ENCODE measurements around the gene JAGN1. TPM values are rescaled to one million over a fixed set of nuclear protein-coding genes. Genes with fewer than 3 reads are reported as not detected.
"Not testable (repeated sequence)": the region's sequence is repeated elsewhere in the genome, so short reads cannot be mapped to it uniquely, and the experiment has no call there.

JAGN1 gene
- total RNA-seq, 6 experiments from 2014 or later = 23.9 to 28.7 (median 26.5) TPM

DNA sequence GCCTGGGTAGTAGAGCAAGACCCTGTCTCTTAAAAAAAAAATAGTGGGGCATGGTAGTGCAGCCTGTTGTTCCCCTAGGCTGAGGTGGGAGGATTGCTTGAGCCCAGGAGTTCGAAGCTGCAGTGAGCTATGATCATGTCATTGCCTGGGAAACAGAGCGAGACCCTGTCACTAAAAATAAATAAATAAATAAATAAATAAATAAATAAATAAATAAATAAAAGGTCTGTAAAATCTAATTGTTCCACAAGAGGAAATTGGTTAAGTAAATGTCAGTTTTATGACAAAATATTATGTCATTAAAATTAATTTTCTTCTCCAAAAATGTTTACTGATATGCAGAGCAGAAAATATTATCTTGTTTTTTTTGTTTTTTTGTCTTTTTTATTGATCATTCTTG is 48.6 kb downstream of the JAGN1 start:
- TF ChIP-seq, protein P1, sequence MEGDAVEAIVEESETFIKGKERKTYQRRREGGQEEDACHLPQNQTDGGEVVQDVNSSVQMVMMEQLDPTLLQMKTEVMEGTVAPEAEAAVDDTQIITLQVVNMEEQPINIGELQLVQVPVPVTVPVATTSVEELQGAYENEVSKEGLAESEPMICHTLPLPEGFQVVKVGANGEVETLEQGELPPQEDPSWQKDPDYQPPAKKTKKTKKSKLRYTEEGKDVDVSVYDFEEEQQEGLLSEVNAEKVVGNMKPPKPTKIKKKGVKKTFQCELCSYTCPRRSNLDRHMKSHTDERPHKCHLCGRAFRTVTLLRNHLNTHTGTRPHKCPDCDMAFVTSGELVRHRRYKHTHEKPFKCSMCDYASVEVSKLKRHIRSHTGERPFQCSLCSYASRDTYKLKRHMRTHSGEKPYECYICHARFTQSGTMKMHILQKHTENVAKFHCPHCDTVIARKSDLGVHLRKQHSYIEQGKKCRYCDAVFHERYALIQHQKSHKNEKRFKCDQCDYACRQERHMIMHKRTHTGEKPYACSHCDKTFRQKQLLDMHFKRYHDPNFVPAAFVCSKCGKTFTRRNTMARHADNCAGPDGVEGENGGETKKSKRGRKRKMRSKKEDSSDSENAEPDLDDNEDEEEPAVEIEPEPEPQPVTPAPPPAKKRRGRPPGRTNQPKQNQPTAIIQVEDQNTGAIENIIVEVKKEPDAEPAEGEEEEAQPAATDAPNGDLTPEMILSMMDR (IDR thresholded peaks at IDR 0.05) = no peak
- Mint-ChIP-seq H3K4me3 (no peak overlapping the region), H3K9me3 (no peaks in the 10 kb centered on the region), H3K36me3 (ENCODE audit: low read depth) (peaks cover 4% of the 10 kb centered on the region; the same call in 1 of the 2 replicates), H3K4me1 (ENCODE audit: low read depth) (peaks cover 17% of the 10 kb centered on the region), H3K27me3 (ENCODE audit: insufficient read depth) (no peaks in the 10 kb centered on the region), H3K27ac (no peak overlapping the region)
- no peak for DNase-seq

DNA sequence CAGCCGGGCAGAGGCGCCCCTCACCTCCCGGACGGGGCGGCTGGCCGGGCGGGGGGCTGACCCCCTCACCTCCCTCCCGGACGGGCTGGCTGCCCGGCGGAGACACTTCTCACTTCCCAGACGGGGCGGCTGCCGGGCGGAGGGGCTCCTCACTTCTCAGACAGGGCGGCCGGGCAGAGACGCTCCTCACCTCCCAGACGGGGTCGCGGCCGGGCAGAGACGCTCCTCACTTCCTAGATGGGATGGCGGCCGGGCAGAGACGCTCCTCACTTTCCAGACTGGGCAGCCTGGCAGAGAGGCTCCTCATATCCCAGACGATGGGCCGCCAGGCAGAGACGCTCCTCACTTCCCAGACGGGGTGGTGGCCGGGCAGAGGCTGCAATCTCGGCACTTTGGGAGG is 49.5 kb downstream of the JAGN1 start:
- H3K4me3 Mint-ChIP-seq; H3K27ac Mint-ChIP-seq; DNase-seq; H3K36me3 Mint-ChIP-seq (ENCODE audit: low read depth); H3K9me3 Mint-ChIP-seq; H3K4me1 Mint-ChIP-seq (ENCODE audit: low read depth); H3K27me3 Mint-ChIP-seq (ENCODE audit: insufficient read depth): not testable (repeated sequence)

DNA sequence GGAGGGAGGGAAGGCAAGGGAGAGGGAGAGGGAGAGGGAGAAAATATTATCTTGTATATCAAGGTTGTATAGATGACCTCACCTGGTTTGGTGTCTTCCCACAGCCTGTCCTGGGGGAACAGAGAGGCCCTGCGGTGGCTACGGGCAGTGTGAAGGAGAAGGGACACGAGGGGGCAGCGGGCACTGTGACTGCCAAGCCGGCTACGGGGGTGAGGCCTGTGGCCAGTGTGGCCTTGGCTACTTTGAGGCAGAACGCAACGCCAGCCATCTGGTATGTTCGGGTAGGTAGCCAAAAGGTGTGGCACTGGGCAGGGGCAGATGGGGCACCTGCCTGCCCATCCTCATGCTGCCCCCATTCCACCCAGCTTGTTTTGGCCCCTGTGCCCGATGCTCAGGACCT is 50.3 kb downstream of the JAGN1 start:
- no peak overlapping the region for H3K4me3 Mint-ChIP-seq
- H3K4me1 Mint-ChIP-seq (ENCODE audit: low read depth) = peaks cover 4% of the 10 kb centered on the region; the same call in 1 of the 2 replicates
- no peaks in the 10 kb centered on the region for H3K27me3 Mint-ChIP-seq (ENCODE audit: insufficient read depth)
- no peaks in the 10 kb centered on the region for H3K9me3 Mint-ChIP-seq
- TF ChIP-seq, protein P1 (IDR thresholded peaks at IDR 0.05) = no peak
- H3K27ac Mint-ChIP-seq = no peak overlapping the region
- peaks cover 4% of the 10 kb centered on the region; the same call in 1 of the 2 replicates for H3K36me3 Mint-ChIP-seq (ENCODE audit: low read depth)
- DNase-seq = no peak

DNA sequence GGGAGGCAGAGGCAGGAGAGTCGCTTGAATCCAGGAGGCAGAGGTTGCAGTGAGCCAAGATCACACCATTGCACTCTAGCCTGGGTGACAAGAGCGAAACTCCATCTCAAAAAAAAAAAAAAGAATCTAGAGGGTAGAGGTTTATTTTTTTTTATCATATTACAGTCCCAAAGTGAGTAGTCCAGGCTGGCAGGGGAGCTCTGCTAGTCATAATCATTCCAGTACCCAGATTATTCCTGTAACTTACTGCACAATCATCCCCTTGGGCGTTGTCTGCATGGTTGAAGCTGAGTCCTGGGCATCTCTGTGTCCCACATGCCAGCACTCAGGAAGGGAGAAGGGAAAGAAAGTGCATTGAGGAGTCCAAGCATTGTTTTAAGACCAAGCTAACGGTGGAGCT is 51.8 kb downstream of the JAGN1 start:
- Mint-ChIP-seq H3K4me1 (ENCODE audit: low read depth) (peaks cover 6% of the 10 kb centered on the region; the same call in 1 of the 2 replicates), H3K4me3 (no peak overlapping the region), H3K9me3 (no peaks in the 10 kb centered on the region), H3K27ac (no peak overlapping the region), H3K27me3 (ENCODE audit: insufficient read depth) (no peaks in the 10 kb centered on the region), H3K36me3 (ENCODE audit: low read depth) (peaks cover 4% of the 10 kb centered on the region; the same call in 1 of the 2 replicates)
- no peak for DNase-seq
- TF ChIP-seq, protein P1 (IDR thresholded peaks at IDR 0.05) = no peak

DNA sequence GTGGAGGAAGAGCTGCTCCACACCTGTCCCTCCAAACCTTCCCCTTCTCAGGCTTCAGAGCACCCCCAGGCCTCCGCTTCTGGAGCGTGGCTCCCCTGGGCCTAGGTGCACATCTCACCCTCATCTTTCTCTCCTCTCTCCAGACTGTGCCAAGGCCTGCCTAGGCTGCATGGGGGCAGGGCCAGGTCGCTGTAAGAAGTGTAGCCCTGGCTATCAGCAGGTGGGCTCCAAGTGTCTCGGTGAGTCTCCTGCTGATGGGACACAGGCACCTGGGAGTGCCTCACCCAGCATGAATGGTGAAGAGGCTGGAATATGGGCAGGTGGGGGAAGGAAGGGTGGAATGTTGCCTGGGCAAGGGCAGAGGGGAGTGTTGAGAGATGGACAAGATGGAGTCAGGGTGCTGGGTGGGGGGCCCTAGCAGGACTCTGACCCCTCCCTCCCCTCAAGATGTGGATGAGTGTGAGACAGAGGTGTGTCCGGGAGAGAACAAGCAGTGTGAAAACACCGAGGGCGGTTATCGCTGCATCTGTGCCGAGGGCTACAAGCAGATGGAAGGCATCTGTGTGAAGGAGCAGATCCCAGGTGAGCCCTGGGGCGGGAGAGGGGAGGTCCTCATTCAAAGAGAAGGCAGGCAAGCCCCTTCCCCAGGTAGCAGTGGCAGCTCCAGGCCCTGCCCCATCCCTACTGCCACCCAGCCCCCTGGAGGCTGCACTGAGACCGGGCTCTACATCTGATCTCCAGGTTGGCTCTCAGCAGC is 52.7 kb downstream of the JAGN1 start:
- TF ChIP-seq, protein P1 (IDR thresholded peaks at IDR 0.05) = no peak
- Mint-ChIP-seq H3K4me1 (ENCODE audit: low read depth) (peaks cover 9% of the 10 kb centered on the region; the same call in 1 of the 2 replicates), H3K27ac (no peak overlapping the region), H3K36me3 (ENCODE audit: low read depth) (peaks cover 4% of the 10 kb centered on the region; the same call in 1 of the 2 replicates), H3K4me3 (no peak overlapping the region), H3K9me3 (no peaks in the 10 kb centered on the region), H3K27me3 (ENCODE audit: insufficient read depth) (peaks cover 1% of the 10 kb centered on the region; the same call in 1 of the 2 replicates)
- DNase-seq = no peak

Other genes starting within 250 kb of the JAGN1 start
- 10 to 100 TPM; 23.5 to 31.0 (median 28.2) TPM for gene MTMR14, start 241.1 kb upstream of the JAGN1 start, total RNA-seq (2021; fragmentation: NEBNext Ultra II Directional; extraction: Animal tissue kit (Norgen Biotek cat#: 25700))
- not detected for gene CPNE9, start 186.8 kb upstream of the JAGN1 start, total RNA-seq (2021; fragmentation: NEBNext Ultra II Directional; extraction: Animal tissue kit (Norgen Biotek cat#: 25700))
- 10 to 100 TPM; 14.4 to 18.4 (median 17.1) TPM for gene BRPF1, start 158.9 kb upstream of the JAGN1 start, total RNA-seq (2021; fragmentation: NEBNext Ultra II Directional; extraction: Animal tissue kit (Norgen Biotek cat#: 25700))
- 10 to 100 TPM; 17.7 to 26.2 (median 23.7) TPM for gene OGG1, start 140.7 kb upstream of the JAGN1 start, total RNA-seq (2021; fragmentation: NEBNext Ultra II Directional; extraction: Animal tissue kit (Norgen Biotek cat#: 25700))
- gene CAMK1, start 120.7 kb upstream of the JAGN1 start, total RNA-seq (2021; fragmentation: NEBNext Ultra II Directional; extraction: Animal tissue kit (Norgen Biotek cat#: 25700)) = 10 to 100 TPM; 22.1 to 33.0 (median 28.8) TPM
- gene TADA3, start 98.1 kb upstream of the JAGN1 start, total RNA-seq (2021; fragmentation: NEBNext Ultra II Directional; extraction: Animal tissue kit (Norgen Biotek cat#: 25700)) = 10 to 100 TPM; 69.2 to 84.9 (median 77.0) TPM
- 100 to 1,000 TPM; 252 to 303 (median 266) TPM for gene ARPC4, start 97.5 kb upstream of the JAGN1 start, total RNA-seq (2021; fragmentation: NEBNext Ultra II Directional; extraction: Animal tissue kit (Norgen Biotek cat#: 25700))
- gene TTLL3, start 80.3 kb upstream of the JAGN1 start, total RNA-seq (2021; fragmentation: NEBNext Ultra II Directional; extraction: Animal tissue kit (Norgen Biotek cat#: 25700)) = 10 to 100 TPM; 14.1 to 20.5 (median 16.0) TPM
- 10 to 100 TPM; 35.4 to 42.3 (median 38.2) TPM for gene RPUSD3, start 46.6 kb upstream of the JAGN1 start, total RNA-seq (2021; fragmentation: NEBNext Ultra II Directional; extraction: Animal tissue kit (Norgen Biotek cat#: 25700))
- gene CIDEC, start 10.4 kb upstream of the JAGN1 start, total RNA-seq (2021; fragmentation: NEBNext Ultra II Directional; extraction: Animal tissue kit (Norgen Biotek cat#: 25700)) = not detected
- under 1 TPM; 0.51 to 0.80 (median 0.65) TPM for gene IL17RE, start 12.2 kb downstream of the JAGN1 start, total RNA-seq (2021; fragmentation: NEBNext Ultra II Directional; extraction: Animal tissue kit (Norgen Biotek cat#: 25700))
- gene IL17RC, start 26.5 kb downstream of the JAGN1 start, total RNA-seq (2021; fragmentation: NEBNext Ultra II Directional; extraction: Animal tissue kit (Norgen Biotek cat#: 25700)) = 10 to 100 TPM; 26.3 to 33.6 (median 29.6) TPM
- 10 to 100 TPM; 11.3 to 22.6 (median 12.4) TPM for gene CRELD1, start 43.2 kb downstream of the JAGN1 start, total RNA-seq (2021; fragmentation: NEBNext Ultra II Directional; extraction: Animal tissue kit (Norgen Biotek cat#: 25700))
- 1 to 10 TPM; 4.3 to 9.2 (median 7.7) TPM for gene PRRT3, start 61.8 kb downstream of the JAGN1 start, total RNA-seq (2021; fragmentation: NEBNext Ultra II Directional; extraction: Animal tissue kit (Norgen Biotek cat#: 25700))
- 100 to 1,000 TPM in 2 of 6 experiments, 10 to 100 TPM in 4; 82.3 to 119 (median 96.5) TPM for gene EMC3, start 96.2 kb downstream of the JAGN1 start, total RNA-seq (2021; fragmentation: NEBNext Ultra II Directional; extraction: Animal tissue kit (Norgen Biotek cat#: 25700))
- gene FANCD2, start 135.8 kb downstream of the JAGN1 start, total RNA-seq (2021; fragmentation: NEBNext Ultra II Directional; extraction: Animal tissue kit (Norgen Biotek cat#: 25700)) = 10 to 100 TPM in 5 of 6 experiments, 1 to 10 TPM in 1; 9.7 to 21.7 (median 17.5) TPM
- not detected for gene FANCD2OS, start 217.6 kb downstream of the JAGN1 start, total RNA-seq (2021; fragmentation: NEBNext Ultra II Directional; extraction: Animal tissue kit (Norgen Biotek cat#: 25700))
- 100 to 1,000 TPM; 161 to 176 (median 173) TPM for gene BRK1, start 225.1 kb downstream of the JAGN1 start, total RNA-seq (2021; fragmentation: NEBNext Ultra II Directional; extraction: Animal tissue kit (Norgen Biotek cat#: 25700))

Data from HFFc6 (cell line).